ENCODE measurements around the gene ITIH3. TPM values are rescaled to one million over a fixed set of nuclear protein-coding genes. Genes with fewer than 3 reads are reported as not detected.

ITIH3 gene
- total RNA-seq, 3 donors from 2014 or later = 0.72 to 1.4 (median 0.89) TPM

- H3K4me1 ChIP-seq (ENCODE audit: low read depth) = no peaks in the 10 kb centered on the region
- H3K36me3 ChIP-seq (ENCODE audit: low read depth) = no peaks in the 10 kb centered on the region
- ATAC-seq (no peak), DNase-seq (no peak)
- no peak for TF ChIP-seq CTCF (IDR thresholded peaks at IDR 0.05)
- H3K4me3 ChIP-seq = no peak overlapping the region
- no peaks in the 10 kb centered on the region for H3K9me3 ChIP-seq
- intact Hi-C loops (cut with DNase I, micrococcal nuclease) = no loop called here
These were observed 803 bp downstream of the ITIH3 start for GRCh38 chr3:52795298-52795900.

GRCh38 chr3:52796411-52796810 lies 1.8 kb downstream of the ITIH3 start:
- no peaks in the 10 kb centered on the region for H3K9me3 ChIP-seq
- no peaks in the 10 kb centered on the region for H3K4me1 ChIP-seq (ENCODE audit: low read depth)
- TF ChIP-seq CTCF (IDR thresholded peaks at IDR 0.05) = no peak
- DNase-seq (no peak), ATAC-seq (no peak)
- intact Hi-C loops (cut with DNase I, micrococcal nuclease) = no loop called here
- no peaks in the 10 kb centered on the region for H3K36me3 ChIP-seq (ENCODE audit: low read depth)
- H3K4me3 ChIP-seq = no peak overlapping the region

GRCh38 chr3:52798376-52798977 lies 3.9 kb downstream of the ITIH3 start:
- TF ChIP-seq CTCF (IDR thresholded peaks at IDR 0.05) = no peak
- intact Hi-C loops (cut with DNase I, micrococcal nuclease) = no loop called here
- peak; percentile 7 for ATAC-seq

GRCh38 chr3:52798978-52799476 lies 4.4 kb downstream of the ITIH3 start:
- ATAC-seq = peak; percentile 63
- DNase-seq = peak in 1 of 3 donors; percentile 23
- Histone ChIP-seq H3K9me3 (no peaks in the 10 kb centered on the region), H3K4me3 (no peak overlapping the region), H3K36me3 (ENCODE audit: low read depth) (no peaks in the 10 kb centered on the region), H3K4me1 (ENCODE audit: low read depth) (no peaks in the 10 kb centered on the region)
- TF ChIP-seq CTCF (IDR thresholded peaks at IDR 0.05) = peak; percentile 45
- intact Hi-C loops (cut with DNase I, micrococcal nuclease) = no loop called here

More at GRCh38 chr3:52798376-52798977, 3.9 kb downstream of the ITIH3 start:
- Histone ChIP-seq H3K4me1 (ENCODE audit: low read depth) (no peaks in the 10 kb centered on the region), H3K9me3 (no peaks in the 10 kb centered on the region), H3K36me3 (ENCODE audit: low read depth) (no peaks in the 10 kb centered on the region), H3K4me3 (no peak overlapping the region)
- no peak for DNase-seq

GRCh38 chr3:52800079-52800478 lies 5.5 kb downstream of the ITIH3 start:
- H3K4me1 ChIP-seq (ENCODE audit: low read depth) = no peaks in the 10 kb centered on the region
- DNase-seq = no peak
- no peak for ATAC-seq
- H3K4me3 ChIP-seq = no peak overlapping the region
- no peak for TF ChIP-seq CTCF (IDR thresholded peaks at IDR 0.05)
- no peaks in the 10 kb centered on the region for H3K36me3 ChIP-seq (ENCODE audit: low read depth)
- intact Hi-C loops (cut with DNase I, micrococcal nuclease) = no loop called here
- no peaks in the 10 kb centered on the region for H3K9me3 ChIP-seq
